GM23248 (cell line): Measurements from ENCODE around the gene LYPD6B. TPM values are rescaled to one million over a fixed set of nuclear protein-coding genes. Genes with fewer than 3 reads are reported as not detected.
A peak's percentile ranks its signal among the peaks of the same experiment; 100 is the strongest.

ENCODE experiments used
- DNase-seq: peaks from one replicate; pipeline ENCODE4 v3.0.0-alpha.2; 2015
- H2AFZ ChIP-seq: fragments of 200-600 bp; sonication (generic); 2 replicates; pipeline ENCODE4 v1.6.1; 2016; ENCODE audit warnings: antibody characterized with exemption
- H3F3A ChIP-seq: fragments of 200-600 bp; sonication (generic); 2 replicates; pipeline ENCODE4 v1.6.1; 2016; ENCODE audit warnings: mild to moderate bottlenecking, antibody characterized with exemption, mixed run types; ENCODE audit not compliant: insufficient read depth
- H3K27ac ChIP-seq: fragments of 200-600 bp; sonication (generic); 2 replicates; pipeline ENCODE4 v1.5.1; 2016; ENCODE audit warnings: mild to moderate bottlenecking
- H3K27me3 ChIP-seq: fragments of 200-600 bp; sonication (generic); replicated peaks from 2 replicates; pipeline ENCODE4 v1.6.1; 2016; ENCODE audit warnings: mild to moderate bottlenecking; ENCODE audit not compliant: insufficient read depth
- H3K36me3 ChIP-seq: fragments of 200-600 bp; sonication (generic); 2 replicates; pipeline ENCODE4 v1.6.1; 2016; ENCODE audit warnings: low read depth, mild to moderate bottlenecking
- H3K4me1 ChIP-seq: fragments of 200-600 bp; sonication (generic); 2 replicates; pipeline ENCODE4 v1.6.1; 2016; ENCODE audit warnings: mild to moderate bottlenecking; ENCODE audit not compliant: insufficient read depth
- H3K4me2 ChIP-seq: fragments of 200-600 bp; sonication (generic); one replicate; pipeline ENCODE4 v1.6.1; 2016; ENCODE audit warnings: mild to moderate bottlenecking; ENCODE audit not compliant: unreplicated experiment
- H3K4me3 ChIP-seq: fragments of 200-600 bp; sonication (generic); 2 replicates; pipeline ENCODE4 v1.5.1; 2016; ENCODE audit warnings: mild to moderate bottlenecking
- H3K79me2 ChIP-seq: fragments of 200-600 bp; sonication (generic); 2 replicates; pipeline ENCODE4 v1.6.1; 2016; ENCODE audit warnings: mild to moderate bottlenecking; ENCODE audit not compliant: insufficient read depth
- H3K9ac ChIP-seq: fragments of 200-600 bp; sonication (generic); 2 replicates; pipeline ENCODE4 v1.6.1; 2016; ENCODE audit warnings: mild to moderate bottlenecking
- H3K9me2 ChIP-seq: fragments of 200-600 bp; sonication (generic); 2 replicates; pipeline ENCODE4 v1.6.1; 2016; ENCODE audit warnings: mixed run types, mild to moderate bottlenecking, moderate library complexity; ENCODE audit not compliant: insufficient read depth
- H3K9me3 ChIP-seq: fragments of 200-600 bp; sonication (generic); one replicate; pipeline ENCODE4 v1.6.1; 2017; ENCODE audit warnings: low read depth
- H4K20me1 ChIP-seq: fragments of 200-600 bp; sonication (generic); 2 replicates; pipeline ENCODE4 v1.6.0; 2016; ENCODE audit not compliant: insufficient read depth
- EZH2 ChIP-seq: fragments of 200-600 bp; sonication (generic); IDR thresholded peaks from 2 replicates; pipeline ENCODE4 v1.6.1; 2018; ENCODE audit warnings: antibody characterized with exemption, mild to moderate bottlenecking; ENCODE audit not compliant: insufficient read depth, poor library complexity, severe bottlenecking
- EZH2phosphoT487 ChIP-seq: fragments of 200-600 bp; sonication (generic); IDR thresholded peaks from 2 replicates; pipeline ENCODE4 v1.6.1; 2018; ENCODE audit warnings: antibody characterized with exemption, moderate library complexity, mild to moderate bottlenecking, low read depth; ENCODE audit not compliant: insufficient read depth
- WGBS, 2 experiments: methylation state at CpG; one replicate each; pipeline ENCODE4 v1.1.6; 2015 to 2017; ENCODE audit warnings: low lambda C conversion rate in 2 of 2, low coverage in 1 of 2; ENCODE audit errors: missing lambda C conversion rate in 2 of 2; 5-methylcytosine and 5-hydroxymethylcytosine counted together
- in situ Hi-C: fragments of 300-500 bp; cut with MboI; formaldehyde crosslinking; loops from 2 replicates; pipeline ENCODE4 v1.15.0; 2020
- polyA plus RNA-seq: library from polyadenylated mRNA; unstranded; fragments of >200 nt; fragmentation: Nextera tagmentation; extraction: Ambion mirVana; gene quantifications from 2 replicates; pipeline ENCODE4 v1.2.1, GENCODE V29; 2016
- total RNA-seq: library from RNA; depleted of rRNA; stranded (reverse); fragments of >200 nt; shearing (Covaris generic); gene quantifications from 2 replicates; pipeline ENCODE4 v1.2.3, GENCODE V29; 2014

LYPD6B gene
- total and polyA plus RNA-seq, 2 experiments from 2014 or later = 3.9 to 11.4 TPM

GRCh38 chr2:149100739-149101699, 62.5 kb downstream of the LYPD6B start:
- Histone ChIP-seq H3K9me3 (no peaks in the 10 kb centered on the region), H3K4me1 (peaks cover 30% of the 10 kb centered on the region), H3K9ac (no peak overlapping the region), H3K36me3 (no peaks in the 10 kb centered on the region), H4K20me1 (no peaks in the 10 kb centered on the region), H3K9me2 (no peaks in the 10 kb centered on the region), H3K4me2 (peak overlapping the region; percentile 18), H2AFZ (no peak overlapping the region; the same call in 1 of the 2 replicates), H3K79me2 (no peaks in the 10 kb centered on the region), H3F3A (no peaks in the 10 kb centered on the region), H3K27ac (no peak overlapping the region), H3K4me3 (no peak overlapping the region), H3K27me3 (no peaks in the 10 kb centered on the region)
- peak; percentile 16 for DNase-seq
- in situ Hi-C loops = no loop called here
- TF ChIP-seq EZH2 = no peak
- whole genome bisulfite sequencing, 2 experiments = 36 to 37% methylated on average over 12 of the region's 12 CpGs

- Histone ChIP-seq H3K9me3 (no peaks in the 10 kb centered on the region), H3K4me2 (no peak overlapping the region), H3K9me2 (no peaks in the 10 kb centered on the region), H3K27me3 (no peaks in the 10 kb centered on the region), H3K27ac (no peak overlapping the region), H4K20me1 (no peaks in the 10 kb centered on the region), H3F3A (no peaks in the 10 kb centered on the region), H3K36me3 (no peaks in the 10 kb centered on the region), H2AFZ (no peak overlapping the region), H3K4me1 (peaks cover 30% of the 10 kb centered on the region), H3K9ac (no peak overlapping the region), H3K4me3 (no peak overlapping the region), H3K79me2 (no peaks in the 10 kb centered on the region)
- no peak for DNase-seq
- WGBS, 2 experiments = 87 to 88% methylated on average over 2 of the region's 2 CpGs
- no peak for TF ChIP-seq EZH2phosphoT487
- no peak for TF ChIP-seq EZH2
- in situ Hi-C loops = no loop called here
Observed at GRCh38 chr2:149101818-149102217, 63.3 kb downstream of the LYPD6B start.

DNA sequence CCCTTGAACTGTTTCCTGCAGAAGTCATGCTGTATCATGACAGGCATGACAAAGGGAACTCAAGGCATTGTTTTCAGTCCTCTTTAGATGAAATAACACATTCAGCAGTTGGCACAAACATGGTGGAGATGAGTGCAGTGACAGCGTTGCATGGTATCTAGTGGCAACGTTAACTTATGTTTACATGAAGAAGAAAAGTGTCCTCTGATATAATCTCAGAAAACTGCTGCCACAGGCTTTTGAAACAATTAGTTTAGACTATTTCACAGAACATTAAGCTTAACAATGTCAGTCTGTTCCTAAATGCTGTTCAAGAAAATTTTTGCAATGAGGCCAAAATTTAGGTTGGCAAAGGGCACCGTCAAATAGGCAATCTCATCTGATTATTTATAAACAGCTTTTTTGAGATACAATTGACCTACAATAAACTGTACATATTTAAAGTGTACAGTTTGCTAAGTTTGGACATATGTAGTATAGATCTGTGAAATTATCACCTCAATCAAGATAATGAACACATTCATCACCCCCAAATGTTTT, 64.7 kb downstream of the LYPD6B start:
- no peaks in the 10 kb centered on the region for H3K9me2 ChIP-seq
- H2AFZ ChIP-seq = no peak overlapping the region
- no peak overlapping the region for H3K27ac ChIP-seq
- no peaks in the 10 kb centered on the region for H3K79me2 ChIP-seq
- no peak overlapping the region for H3K9ac ChIP-seq
- H3K27me3 ChIP-seq = no peaks in the 10 kb centered on the region
- DNase-seq = no peak
- H3K4me3 ChIP-seq = no peak overlapping the region
- no peaks in the 10 kb centered on the region for H3K36me3 ChIP-seq
- H4K20me1 ChIP-seq = no peaks in the 10 kb centered on the region
- H3K4me1 ChIP-seq = peaks cover 27% of the 10 kb centered on the region
- no peak overlapping the region for H3K4me2 ChIP-seq
- TF ChIP-seq EZH2 (no peak), EZH2phosphoT487 (no peak)
- 27 to 28% methylated on average over 3 of the region's 3 CpGs for WGBS, 2 experiments
- in situ Hi-C loops = no loop called here
- no peaks in the 10 kb centered on the region for H3F3A ChIP-seq
- no peaks in the 10 kb centered on the region for H3K9me3 ChIP-seq

DNA sequence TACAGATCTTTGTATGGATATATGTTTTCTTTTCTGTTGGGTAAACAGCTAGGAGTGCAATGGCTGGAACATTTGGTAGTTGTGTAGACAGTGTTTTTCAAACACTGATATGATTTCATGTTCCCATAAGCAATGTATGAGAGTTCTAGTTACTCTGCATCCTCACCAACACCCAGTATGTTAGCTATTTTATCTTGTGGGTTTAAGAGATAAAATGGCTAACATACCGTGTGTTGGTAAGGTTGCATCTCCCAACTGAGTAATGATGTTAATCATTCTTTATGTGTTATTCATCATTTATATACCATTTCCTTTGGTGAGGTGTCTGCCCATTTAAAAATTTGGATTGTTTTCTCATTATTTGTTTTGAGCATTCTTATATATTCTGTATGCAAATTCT, 65.7 kb downstream of the LYPD6B start:
- Histone ChIP-seq H3K9ac (no peak overlapping the region), H3K9me3 (no peaks in the 10 kb centered on the region), H3K79me2 (no peaks in the 10 kb centered on the region), H3K36me3 (no peaks in the 10 kb centered on the region), H4K20me1 (no peaks in the 10 kb centered on the region), H3K4me2 (peak overlapping the region; percentile 26), H3K4me1 (peaks cover 18% of the 10 kb centered on the region; the same call in 1 of the 2 replicates), H3F3A (no peaks in the 10 kb centered on the region), H2AFZ (no peak overlapping the region), H3K4me3 (no peak overlapping the region), H3K27ac (no peak overlapping the region), H3K27me3 (no peaks in the 10 kb centered on the region), H3K9me2 (no peaks in the 10 kb centered on the region)
- in situ Hi-C loops = no loop called here
- 37 to 42% methylated on average over 1 of the region's 1 CpG for WGBS, 2 experiments
- peak; percentile 7 for DNase-seq
- TF ChIP-seq EZH2phosphoT487 = no peak
- no peak for TF ChIP-seq EZH2
